Measurements from ENCODE around the gene SPHK2. TPM values are rescaled to one million over a fixed set of nuclear protein-coding genes. Genes with fewer than 3 reads are reported as not detected.
A peak's percentile ranks its signal among the peaks of the same experiment; 100 is the strongest.
"Not testable (repeated sequence)": the region's sequence is repeated elsewhere in the genome, so short reads cannot be mapped to it uniquely, and the experiment has no call there.

The SPHK2 gene
- total RNA-seq, 1 experiment from 2014 or later = 16.3 TPM

GRCh38 chr19:48650974-48651682 is 31.8 kb downstream of the SPHK2 start:
- H3K36me3 Mint-ChIP-seq (ENCODE audit: insufficient read depth, unreplicated experiment) = no peaks in the 10 kb centered on the region
- peaks cover 21% of the 10 kb centered on the region for H3K4me1 Mint-ChIP-seq (ENCODE audit: insufficient read depth, unreplicated experiment)
- BruUV-seq (replicated peaks) = no TSS peak
- H3K27me3 Mint-ChIP-seq (ENCODE audit: insufficient read depth, unreplicated experiment) = no peaks in the 10 kb centered on the region
- no peaks in the 10 kb centered on the region for H3K9me3 Mint-ChIP-seq (ENCODE audit: unreplicated experiment)
- intact Hi-C loops (cut with micrococcal nuclease) = no loop called here
- H3K4me3 Mint-ChIP-seq (ENCODE audit: unreplicated experiment) = no peak overlapping the region
- ChIA-PET POLR2A (interaction anchor here (1.0 kb wide), 1 partner anchor 32 kb away, joined by 3 read pairs; the partner anchor contains the start of genes RPL18 and SPHK2), CTCF (interaction anchor here (0.6 to 1.0 kb wide), 5 partner anchors 25 to 333 kb away, joined by 3 to 4 read pairs (median 3); no protein-coding TSS in a partner anchor)
- no peak for TF ChIP-seq CTCF (IDR thresholded peaks at IDR 0.05; ENCODE audit: unreplicated experiment)
- no peak for DNase-seq (ENCODE audit: unreplicated experiment)
- peak overlapping the region; percentile 22 for H3K27ac Mint-ChIP-seq (ENCODE audit: low read depth, unreplicated experiment)

GRCh38 chr19:48651683-48652048 is 32.4 kb downstream of the SPHK2 start:
- no peak for TF ChIP-seq CTCF (IDR thresholded peaks at IDR 0.05; ENCODE audit: unreplicated experiment)
- DNase-seq (ENCODE audit: unreplicated experiment) = no peak
- BruUV-seq (replicated peaks) = no TSS peak
- no peaks in the 10 kb centered on the region for H3K9me3 Mint-ChIP-seq (ENCODE audit: unreplicated experiment)
- intact Hi-C loops (cut with micrococcal nuclease) = no loop called here
- H3K4me3 Mint-ChIP-seq (ENCODE audit: unreplicated experiment) = no peak overlapping the region
- H3K27ac Mint-ChIP-seq (ENCODE audit: low read depth, unreplicated experiment) = no peak overlapping the region
- ChIA-PET POLR2A (interaction anchor here (1.0 kb wide), 1 partner anchor 32 kb away, joined by 3 read pairs; the partner anchor contains the start of genes RPL18 and SPHK2), CTCF (interaction anchor here (0.7 kb wide), 1 partner anchor 161 kb away, joined by 4 read pairs; no protein-coding TSS in a partner anchor)
- no peaks in the 10 kb centered on the region for H3K36me3 Mint-ChIP-seq (ENCODE audit: insufficient read depth, unreplicated experiment)
- no peaks in the 10 kb centered on the region for H3K27me3 Mint-ChIP-seq (ENCODE audit: insufficient read depth, unreplicated experiment)
- peaks cover 18% of the 10 kb centered on the region for H3K4me1 Mint-ChIP-seq (ENCODE audit: insufficient read depth, unreplicated experiment)

- Mint-ChIP-seq H3K36me3 (ENCODE audit: insufficient read depth, unreplicated experiment) (no peaks in the 10 kb centered on the region), H3K27ac (ENCODE audit: low read depth, unreplicated experiment) (no peak overlapping the region), H3K27me3 (ENCODE audit: insufficient read depth, unreplicated experiment) (no peaks in the 10 kb centered on the region), H3K9me3 (ENCODE audit: unreplicated experiment) (no peaks in the 10 kb centered on the region), H3K4me1 (ENCODE audit: insufficient read depth, unreplicated experiment) (peaks cover 16% of the 10 kb centered on the region), H3K4me3 (ENCODE audit: unreplicated experiment) (no peak overlapping the region)
- no peak for DNase-seq (ENCODE audit: unreplicated experiment)
- no peak for TF ChIP-seq CTCF (IDR thresholded peaks at IDR 0.05; ENCODE audit: unreplicated experiment)
- intact Hi-C loops (cut with micrococcal nuclease) = no loop called here
- ChIA-PET CTCF (no interaction called here), POLR2A (interaction anchor here (0.6 kb wide), 1 partner anchor 43 kb away, joined by 4 read pairs; no protein-coding TSS in a partner anchor)
- BruUV-seq (replicated peaks) = no TSS peak
Observed at GRCh38 chr19:48654299-48655059, 35.2 kb downstream of the SPHK2 start.

GRCh38 chr19:48656840-48657474 is 37.7 kb downstream of the SPHK2 start:
- H3K27me3 Mint-ChIP-seq (ENCODE audit: insufficient read depth, unreplicated experiment) = no peaks in the 10 kb centered on the region
- no TSS peak for BruUV-seq (replicated peaks)
- H3K4me3 Mint-ChIP-seq (ENCODE audit: unreplicated experiment) = no peak overlapping the region
- no peak for TF ChIP-seq CTCF (IDR thresholded peaks at IDR 0.05; ENCODE audit: unreplicated experiment)
- POLR2A ChIA-PET = interaction anchor here (0.6 to 1.6 kb wide), 7 partner anchors 8 to 215 kb away, joined by 3 to 6 read pairs (median 3); partner anchors contain the start of genes CA11, DBP, RPL18 and SPHK2
- CTCF ChIA-PET = interaction anchor here (0.6 to 1.8 kb wide), 4 partner anchors 11 to 284 kb away, joined by 3 to 4 read pairs (median 4); partner anchors contain the start of gene CA11
- H3K9me3 Mint-ChIP-seq (ENCODE audit: unreplicated experiment) = no peaks in the 10 kb centered on the region
- H3K4me1 Mint-ChIP-seq (ENCODE audit: insufficient read depth, unreplicated experiment) = peaks cover 23% of the 10 kb centered on the region
- intact Hi-C loops (cut with micrococcal nuclease) = no loop called here
- peak overlapping the region; percentile 77 for H3K27ac Mint-ChIP-seq (ENCODE audit: low read depth, unreplicated experiment)
- H3K36me3 Mint-ChIP-seq (ENCODE audit: insufficient read depth, unreplicated experiment) = no peaks in the 10 kb centered on the region
- DNase-seq (ENCODE audit: unreplicated experiment) = peak; percentile 81

- BruUV-seq (replicated peaks); DNase-seq (ENCODE audit: unreplicated experiment); H3K4me3 Mint-ChIP-seq (ENCODE audit: unreplicated experiment); H3K9me3 Mint-ChIP-seq (ENCODE audit: unreplicated experiment); H3K27ac Mint-ChIP-seq (ENCODE audit: low read depth, unreplicated experiment); H3K36me3 Mint-ChIP-seq (ENCODE audit: insufficient read depth, unreplicated experiment); intact Hi-C loops (cut with micrococcal nuclease); H3K27me3 Mint-ChIP-seq (ENCODE audit: insufficient read depth, unreplicated experiment): not testable (repeated sequence)
- CTCF ChIA-PET = interaction anchor here (0.6 to 1.8 kb wide), 4 partner anchors 12 to 283 kb away, joined by 3 to 4 read pairs (median 4); partner anchors contain the start of gene CA11
- H3K4me1 Mint-ChIP-seq (ENCODE audit: insufficient read depth, unreplicated experiment) = peaks cover 23% of the 10 kb centered on the region
- POLR2A ChIA-PET = interaction anchor here (0.6 to 1.6 kb wide), 7 partner anchors 9 to 214 kb away, joined by 3 to 6 read pairs (median 3); partner anchors contain the start of genes DBP, RPL18 and SPHK2
Observed at GRCh38 chr19:48657828-48658227, 38.5 kb downstream of the SPHK2 start.

All from MCF 10A (cell line).